Measurements from ENCODE around the gene ARL17B. TPM values are rescaled to one million over a fixed set of nuclear protein-coding genes. Genes with fewer than 3 reads are reported as not detected.
"Not testable (repeated sequence)": the region's sequence is repeated elsewhere in the genome, so short reads cannot be mapped to it uniquely, and the experiment has no call there.

The ARL17B gene
- 1 to 10 TPM; 5.7 to 6.4 TPM for polyA plus RNA-seq

GRCh38 chr17:46361755-46362154, at the start of gene ARL17B:
Gene ARL17B, minus strand, starts transcription at chr17:46361766. Its CDS starts 3,369 bp downstream, at chr17:46358397.
- H3K9me3 ChIP-seq (ENCODE audit: control insufficient read depth in 2 of 2, insufficient read depth in 1 of 2, low read depth in 1 of 2, low read length in 1 of 2); H3K4me1 ChIP-seq (ENCODE audit: control insufficient read depth in 2 of 2, insufficient read depth in 2 of 2, low read length in 1 of 2); H3K4me3 ChIP-seq (ENCODE audit: low read depth in 1 of 2, low read length in 2 of 2); H3K36me3 ChIP-seq (ENCODE audit: control insufficient read depth in 2 of 2, insufficient read depth in 2 of 2, low read length in 1 of 2); H3K27ac ChIP-seq (ENCODE audit: low read depth in 2 of 2, low read length in 1 of 2); H3K27me3 ChIP-seq (ENCODE audit: control insufficient read depth in 1 of 2, insufficient read depth in 2 of 2, low read length in 2 of 2): not testable (repeated sequence)
- WGBS, 2 donors: 0% methylated on average over 4 to 14 of the region's 22 CpGs

DNA sequence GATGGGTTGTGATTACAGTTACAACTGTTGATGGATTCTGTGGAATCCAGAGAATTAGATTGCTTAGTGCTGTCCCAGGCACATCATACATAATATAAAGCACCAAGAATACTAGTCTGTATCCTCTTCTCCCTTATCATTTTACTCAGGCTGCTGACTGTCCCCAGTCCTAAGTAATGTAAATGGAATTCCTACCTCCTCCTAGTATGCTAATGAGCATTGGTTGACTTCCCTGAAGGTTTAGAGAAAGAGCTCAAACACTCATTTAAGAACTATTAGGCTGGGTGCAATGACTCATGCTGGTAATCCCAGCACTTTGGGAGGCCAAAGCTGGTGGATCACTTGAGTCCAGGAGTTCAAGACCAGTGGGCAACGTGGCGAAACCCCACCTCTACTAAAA, 48.3 kb upstream of the ARL17B start:
- no CpG with 5 or more reads among the region's 2 CpGs for WGBS, 2 donors
- not testable (repeated sequence) for H3K36me3 ChIP-seq (ENCODE audit: control insufficient read depth in 2 of 2, insufficient read depth in 2 of 2, low read length in 1 of 2); H3K4me1 ChIP-seq (ENCODE audit: control insufficient read depth in 2 of 2, insufficient read depth in 2 of 2, low read length in 1 of 2); H3K27ac ChIP-seq (ENCODE audit: low read depth in 2 of 2, low read length in 1 of 2); H3K27me3 ChIP-seq (ENCODE audit: control insufficient read depth in 1 of 2, insufficient read depth in 2 of 2, low read length in 2 of 2); H3K9me3 ChIP-seq (ENCODE audit: control insufficient read depth in 2 of 2, insufficient read depth in 1 of 2, low read depth in 1 of 2, low read length in 1 of 2); H3K4me3 ChIP-seq (ENCODE audit: low read depth in 1 of 2, low read length in 2 of 2)

- no CpG with 5 or more reads among the region's 5 CpGs for WGBS, 2 donors
- H3K36me3 ChIP-seq (ENCODE audit: control insufficient read depth in 2 of 2, insufficient read depth in 2 of 2, low read length in 1 of 2); H3K4me1 ChIP-seq (ENCODE audit: control insufficient read depth in 2 of 2, insufficient read depth in 2 of 2, low read length in 1 of 2); H3K27ac ChIP-seq (ENCODE audit: low read depth in 2 of 2, low read length in 1 of 2); H3K4me3 ChIP-seq (ENCODE audit: low read depth in 1 of 2, low read length in 2 of 2); H3K27me3 ChIP-seq (ENCODE audit: control insufficient read depth in 1 of 2, insufficient read depth in 2 of 2, low read length in 2 of 2); H3K9me3 ChIP-seq (ENCODE audit: control insufficient read depth in 2 of 2, insufficient read depth in 1 of 2, low read depth in 1 of 2, low read length in 1 of 2): not testable (repeated sequence)
Measured at GRCh38 chr17:46407155-46407554, 45.6 kb upstream of the ARL17B start.

DNA sequence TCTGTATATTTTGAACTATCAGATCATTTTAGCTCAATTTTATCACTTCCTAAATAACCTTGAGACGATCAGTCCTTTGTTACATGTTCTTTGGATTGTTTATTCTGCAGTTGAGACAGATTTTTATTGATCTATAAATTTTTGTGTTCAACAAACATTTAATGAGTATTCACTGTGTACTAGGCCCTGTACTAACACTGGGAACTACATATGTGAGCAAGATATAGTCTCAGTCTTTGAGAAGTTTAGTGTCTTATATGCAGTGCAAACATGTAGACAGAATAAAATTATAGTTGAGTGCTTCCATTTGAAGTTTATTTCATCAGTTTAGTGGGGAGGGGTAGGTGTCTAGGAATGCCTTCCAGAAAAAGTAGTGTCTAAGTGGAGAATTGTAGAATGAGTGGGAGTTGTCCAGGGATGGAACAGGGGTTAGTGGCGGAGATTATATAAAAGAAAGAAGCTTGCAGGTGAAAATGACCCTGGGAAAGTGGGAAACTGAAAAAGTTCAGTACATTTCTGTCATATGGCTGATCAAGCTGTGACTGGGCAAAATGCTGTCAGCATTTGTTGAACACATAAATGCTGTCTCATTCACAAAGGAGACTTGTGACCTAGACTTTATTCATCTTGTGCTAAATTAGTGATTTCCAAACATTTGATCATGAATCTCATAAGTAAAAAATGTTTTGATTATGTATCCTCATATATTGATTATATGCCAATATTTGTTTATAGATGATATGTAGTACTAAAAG, 39.6 kb upstream of the ARL17B start:
- not testable (repeated sequence) for H3K4me1 ChIP-seq (ENCODE audit: control insufficient read depth in 2 of 2, insufficient read depth in 2 of 2, low read length in 1 of 2); H3K27me3 ChIP-seq (ENCODE audit: control insufficient read depth in 1 of 2, insufficient read depth in 2 of 2, low read length in 2 of 2); H3K4me3 ChIP-seq (ENCODE audit: low read depth in 1 of 2, low read length in 2 of 2); H3K9me3 ChIP-seq (ENCODE audit: control insufficient read depth in 2 of 2, insufficient read depth in 1 of 2, low read depth in 1 of 2, low read length in 1 of 2); H3K27ac ChIP-seq (ENCODE audit: low read depth in 2 of 2, low read length in 1 of 2); H3K36me3 ChIP-seq (ENCODE audit: control insufficient read depth in 2 of 2, insufficient read depth in 2 of 2, low read length in 1 of 2)
- WGBS, 2 donors: no CpG with 5 or more reads among the region's 2 CpGs

- H3K9me3 ChIP-seq (ENCODE audit: control insufficient read depth in 2 of 2, insufficient read depth in 1 of 2, low read depth in 1 of 2, low read length in 1 of 2); H3K27me3 ChIP-seq (ENCODE audit: control insufficient read depth in 1 of 2, insufficient read depth in 2 of 2, low read length in 2 of 2); H3K27ac ChIP-seq (ENCODE audit: low read depth in 2 of 2, low read length in 1 of 2); H3K36me3 ChIP-seq (ENCODE audit: control insufficient read depth in 2 of 2, insufficient read depth in 2 of 2, low read length in 1 of 2); H3K4me3 ChIP-seq (ENCODE audit: low read depth in 1 of 2, low read length in 2 of 2); H3K4me1 ChIP-seq (ENCODE audit: control insufficient read depth in 2 of 2, insufficient read depth in 2 of 2, low read length in 1 of 2): not testable (repeated sequence)
- WGBS, 2 donors: 24 to 28% methylated on average over 1 of the region's 3 CpGs
Measured at GRCh38 chr17:46400543-46400942, 39.0 kb upstream of the ARL17B start.

- H3K4me3 ChIP-seq (ENCODE audit: low read depth in 1 of 2, low read length in 2 of 2); H3K36me3 ChIP-seq (ENCODE audit: control insufficient read depth in 2 of 2, insufficient read depth in 2 of 2, low read length in 1 of 2); H3K27me3 ChIP-seq (ENCODE audit: control insufficient read depth in 1 of 2, insufficient read depth in 2 of 2, low read length in 2 of 2); H3K27ac ChIP-seq (ENCODE audit: low read depth in 2 of 2, low read length in 1 of 2); H3K9me3 ChIP-seq (ENCODE audit: control insufficient read depth in 2 of 2, insufficient read depth in 1 of 2, low read depth in 1 of 2, low read length in 1 of 2); H3K4me1 ChIP-seq (ENCODE audit: control insufficient read depth in 2 of 2, insufficient read depth in 2 of 2, low read length in 1 of 2): not testable (repeated sequence)
- WGBS, 2 donors: 98 to 100% methylated on average over 4 of the region's 9 CpGs
Measured at GRCh38 chr17:46399993-46400392, 38.4 kb upstream of the ARL17B start.

GRCh38 chr17:46396292-46396691, 34.7 kb upstream of the ARL17B start:
- H3K27ac ChIP-seq (ENCODE audit: low read depth in 2 of 2, low read length in 1 of 2); H3K36me3 ChIP-seq (ENCODE audit: control insufficient read depth in 2 of 2, insufficient read depth in 2 of 2, low read length in 1 of 2); H3K4me3 ChIP-seq (ENCODE audit: low read depth in 1 of 2, low read length in 2 of 2); H3K4me1 ChIP-seq (ENCODE audit: control insufficient read depth in 2 of 2, insufficient read depth in 2 of 2, low read length in 1 of 2); H3K27me3 ChIP-seq (ENCODE audit: control insufficient read depth in 1 of 2, insufficient read depth in 2 of 2, low read length in 2 of 2); H3K9me3 ChIP-seq (ENCODE audit: control insufficient read depth in 2 of 2, insufficient read depth in 1 of 2, low read depth in 1 of 2, low read length in 1 of 2): not testable (repeated sequence)
- WGBS, 2 donors: 74 to 81% methylated on average over 1 of the region's 2 CpGs

DNA sequence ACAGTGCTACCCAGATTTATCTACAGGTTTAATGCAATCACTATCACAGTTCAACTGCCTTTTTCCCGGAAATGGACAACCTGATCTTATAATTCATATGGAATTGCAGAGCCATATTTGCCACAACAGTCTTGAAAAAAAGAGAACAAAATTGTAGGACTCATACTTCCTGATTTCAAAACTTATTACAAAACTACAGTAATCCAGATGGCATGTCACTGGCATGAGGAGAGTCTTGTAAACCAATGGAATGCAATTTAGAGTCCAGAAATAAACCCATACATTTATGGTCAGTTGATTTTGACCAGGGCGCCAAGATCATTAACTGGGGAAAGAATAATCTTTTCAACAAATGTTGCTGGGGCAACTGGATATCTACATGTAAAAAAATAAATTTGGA, 32.1 kb upstream of the ARL17B start:
- not testable (repeated sequence) for H3K36me3 ChIP-seq (ENCODE audit: control insufficient read depth in 2 of 2, insufficient read depth in 2 of 2, low read length in 1 of 2); H3K4me3 ChIP-seq (ENCODE audit: low read depth in 1 of 2, low read length in 2 of 2); H3K9me3 ChIP-seq (ENCODE audit: control insufficient read depth in 2 of 2, insufficient read depth in 1 of 2, low read depth in 1 of 2, low read length in 1 of 2); H3K27me3 ChIP-seq (ENCODE audit: control insufficient read depth in 1 of 2, insufficient read depth in 2 of 2, low read length in 2 of 2); H3K27ac ChIP-seq (ENCODE audit: low read depth in 2 of 2, low read length in 1 of 2); H3K4me1 ChIP-seq (ENCODE audit: control insufficient read depth in 2 of 2, insufficient read depth in 2 of 2, low read length in 1 of 2)
- no CpG with 5 or more reads among the region's 2 CpGs for WGBS, 2 donors

DNA sequence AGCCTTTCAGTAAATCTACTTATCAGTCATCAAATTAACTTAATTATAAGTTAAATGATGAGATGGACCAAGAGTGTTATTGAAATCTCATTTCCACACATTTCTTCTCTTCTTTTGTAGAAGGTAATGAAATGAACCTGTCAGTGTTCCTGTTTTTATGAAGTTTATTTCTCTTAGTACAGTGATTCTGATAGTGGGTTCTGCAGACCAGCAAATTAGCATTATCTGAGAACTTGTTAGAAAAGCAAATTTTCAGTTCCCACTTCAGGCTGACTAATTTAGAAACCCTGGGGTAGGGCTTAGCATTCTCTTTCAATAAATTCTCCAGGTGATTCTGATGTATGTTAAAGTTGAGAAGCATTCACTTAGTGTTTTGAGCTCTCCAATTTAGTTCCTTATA, 23.9 kb upstream of the ARL17B start:
- H3K27ac ChIP-seq (ENCODE audit: low read depth in 2 of 2, low read length in 1 of 2); H3K4me3 ChIP-seq (ENCODE audit: low read depth in 1 of 2, low read length in 2 of 2); H3K4me1 ChIP-seq (ENCODE audit: control insufficient read depth in 2 of 2, insufficient read depth in 2 of 2, low read length in 1 of 2): not testable (repeated sequence)

GRCh38 chr17:46383118-46383517, 21.6 kb upstream of the ARL17B start:
- 78 to 85% methylated on average over 3 of the region's 4 CpGs for WGBS, 2 donors
- H3K27ac ChIP-seq (ENCODE audit: low read depth in 2 of 2, low read length in 1 of 2); H3K4me3 ChIP-seq (ENCODE audit: low read depth in 1 of 2, low read length in 2 of 2); H3K4me1 ChIP-seq (ENCODE audit: control insufficient read depth in 2 of 2, insufficient read depth in 2 of 2, low read length in 1 of 2); H3K27me3 ChIP-seq (ENCODE audit: control insufficient read depth in 1 of 2, insufficient read depth in 2 of 2, low read length in 2 of 2); H3K9me3 ChIP-seq (ENCODE audit: control insufficient read depth in 2 of 2, insufficient read depth in 1 of 2, low read depth in 1 of 2, low read length in 1 of 2); H3K36me3 ChIP-seq (ENCODE audit: control insufficient read depth in 2 of 2, insufficient read depth in 2 of 2, low read length in 1 of 2): not testable (repeated sequence)

More for the DNA sequence above, 23.9 kb upstream of the ARL17B start:
- not testable (repeated sequence) for H3K9me3 ChIP-seq (ENCODE audit: control insufficient read depth in 2 of 2, insufficient read depth in 1 of 2, low read depth in 1 of 2, low read length in 1 of 2); H3K27me3 ChIP-seq (ENCODE audit: control insufficient read depth in 1 of 2, insufficient read depth in 2 of 2, low read length in 2 of 2); H3K36me3 ChIP-seq (ENCODE audit: control insufficient read depth in 2 of 2, insufficient read depth in 2 of 2, low read length in 1 of 2)

All from esophagus (tissue), 2 donors.